Measurements from ENCODE around the gene AMOT.

AMOT gene

DNA sequence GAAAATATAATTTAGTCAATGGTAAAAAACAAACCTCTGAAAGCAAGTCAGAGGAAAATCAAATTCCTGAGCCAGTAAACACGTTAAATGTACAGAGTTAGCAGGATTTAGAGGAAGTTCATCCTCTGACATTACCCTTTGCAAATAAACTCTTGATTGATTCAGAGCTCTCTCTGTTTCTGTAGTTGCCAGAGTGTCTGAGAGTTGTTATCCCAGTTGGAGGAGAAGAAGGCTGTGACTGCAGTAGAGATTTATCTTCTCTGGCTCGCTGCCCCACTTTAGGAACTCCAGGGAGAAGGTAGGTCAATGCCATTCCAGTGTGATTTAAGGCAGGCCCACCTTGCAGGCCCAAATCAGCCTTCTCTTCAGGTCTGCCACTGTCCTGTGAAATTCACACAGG lies 6.2 kb upstream of the AMOT start:
- POLR2A ChIA-PET = no interaction called here
- peak overlapping the region; percentile 66; the same call in 1 of the 2 replicates for H3K27ac ChIP-seq (ENCODE audit: extremely low read depth, low read depth, low read length)
- CTCF ChIA-PET = interaction anchor here (0.6 kb wide), 1 partner anchor 110 kb away, joined by 3 read pairs; no protein-coding TSS in a partner anchor
- H3K9me3 ChIP-seq (ENCODE audit: control insufficient read depth, insufficient read depth, low read depth, low read length) = no peaks in the 10 kb centered on the region
- H3K4me3 ChIP-seq (ENCODE audit: low read depth, low read length) = no peak overlapping the region
- TF ChIP-seq ZNF514 (tag by site-specific recombination; IDR thresholded peaks at IDR 0.05) (no peak), ZSCAN16 (tag by site-specific recombination; IDR thresholded peaks at IDR 0.05) (no peak), ZSCAN23 (tag by site-specific recombination; IDR thresholded peaks at IDR 0.05) (no peak), ZFP69B (tag by site-specific recombination; IDR thresholded peaks at IDR 0.05) (no peak), ZNF510 (tag by site-specific recombination; IDR thresholded peaks at IDR 0.05; ENCODE audit: insufficient replicate concordance) (no peak), ZNF404 (tag by site-specific recombination; IDR thresholded peaks at IDR 0.05) (no peak), MYNN (tag by site-specific recombination; IDR thresholded peaks at IDR 0.05; ENCODE audit: borderline replicate concordance) (no peak), ZNF776 (tag by site-specific recombination; IDR thresholded peaks at IDR 0.05; ENCODE audit: borderline replicate concordance) (no peak), ZNF155 (tag by site-specific recombination; IDR thresholded peaks at IDR 0.05) (no peak), ZNF660 (tag by site-specific recombination; IDR thresholded peaks at IDR 0.05) (no peak), ZNF274 (IDR thresholded peaks at IDR 0.05; ENCODE audit: low read length) (no peak), ZNF274 (tag by site-specific recombination; IDR thresholded peaks at IDR 0.05; ENCODE audit: borderline replicate concordance) (no peak), ZBTB17 (tag by site-specific recombination; IDR thresholded peaks at IDR 0.05) (no peak), FEZF1 (tag by site-specific recombination; IDR thresholded peaks at IDR 0.05) (no peak), ZNF2 (tag by site-specific recombination; IDR thresholded peaks at IDR 0.05) (no peak), ZNF175 (tag by site-specific recombination; IDR thresholded peaks at IDR 0.05) (no peak), ZNF626 (tag by site-specific recombination; IDR thresholded peaks at IDR 0.05) (no peak)
- TF ChIP-seq, protein P1, sequence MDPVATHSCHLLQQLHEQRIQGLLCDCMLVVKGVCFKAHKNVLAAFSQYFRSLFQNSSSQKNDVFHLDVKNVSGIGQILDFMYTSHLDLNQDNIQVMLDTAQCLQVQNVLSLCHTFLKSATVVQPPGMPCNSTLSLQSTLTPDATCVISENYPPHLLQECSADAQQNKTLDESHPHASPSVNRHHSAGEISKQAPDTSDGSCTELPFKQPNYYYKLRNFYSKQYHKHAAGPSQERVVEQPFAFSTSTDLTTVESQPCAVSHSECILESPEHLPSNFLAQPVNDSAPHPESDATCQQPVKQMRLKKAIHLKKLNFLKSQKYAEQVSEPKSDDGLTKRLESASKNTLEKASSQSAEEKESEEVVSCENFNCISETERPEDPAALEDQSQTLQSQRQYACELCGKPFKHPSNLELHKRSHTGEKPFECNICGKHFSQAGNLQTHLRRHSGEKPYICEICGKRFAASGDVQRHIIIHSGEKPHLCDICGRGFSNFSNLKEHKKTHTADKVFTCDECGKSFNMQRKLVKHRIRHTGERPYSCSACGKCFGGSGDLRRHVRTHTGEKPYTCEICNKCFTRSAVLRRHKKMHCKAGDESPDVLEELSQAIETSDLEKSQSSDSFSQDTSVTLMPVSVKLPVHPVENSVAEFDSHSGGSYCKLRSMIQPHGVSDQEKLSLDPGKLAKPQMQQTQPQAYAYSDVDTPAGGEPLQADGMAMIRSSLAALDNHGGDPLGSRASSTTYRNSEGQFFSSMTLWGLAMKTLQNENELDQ (tag by site-specific recombination; IDR thresholded peaks at IDR 0.05; ENCODE audit: low read depth) = no peak
- no peaks in the 10 kb centered on the region for H3K36me3 ChIP-seq (ENCODE audit: control insufficient read depth in 2 of 2, insufficient read depth in 1 of 2, low read length in 2 of 2)
- peaks cover 25% of the 10 kb centered on the region for H3K4me1 ChIP-seq (ENCODE audit: control insufficient read depth, insufficient read depth, low read length)

DNA sequence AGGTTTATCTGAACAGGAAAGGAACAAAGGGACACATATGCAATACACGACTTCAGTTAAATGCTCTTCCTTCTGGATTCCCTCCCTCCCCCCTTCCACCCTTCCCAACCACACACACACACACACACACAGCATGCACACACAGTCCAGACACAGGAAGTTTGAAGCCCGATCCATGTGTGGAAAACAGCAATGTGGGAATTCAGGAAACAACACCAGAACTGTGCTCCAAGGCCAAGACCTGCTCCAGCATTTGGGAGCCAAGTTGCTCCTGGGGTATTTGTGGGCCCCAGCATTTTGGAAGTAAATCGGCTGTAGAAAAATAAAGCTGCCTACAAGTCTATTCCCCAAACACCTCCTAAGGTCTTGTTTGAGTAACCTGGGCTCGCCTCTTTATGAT lies 5.6 kb upstream of the AMOT start:
- ChIA-PET POLR2A (no interaction called here), CTCF (interaction anchor here (0.6 kb wide), 1 partner anchor 28 kb away, joined by 4 read pairs; no protein-coding TSS in a partner anchor)
- Histone ChIP-seq H3K4me3 (ENCODE audit: low read depth, low read length) (no peak overlapping the region), H3K27ac (ENCODE audit: extremely low read depth, low read depth, low read length) (peak overlapping the region; percentile 66), H3K36me3 (ENCODE audit: control insufficient read depth in 2 of 2, insufficient read depth in 1 of 2, low read length in 2 of 2) (no peaks in the 10 kb centered on the region), H3K9me3 (ENCODE audit: control insufficient read depth, insufficient read depth, low read depth, low read length) (no peaks in the 10 kb centered on the region), H3K4me1 (ENCODE audit: control insufficient read depth, insufficient read depth, low read length) (peaks cover 25% of the 10 kb centered on the region)
- TF ChIP-seq ZNF341 (tag by site-specific recombination; IDR thresholded peaks at IDR 0.05; ENCODE audit: low read depth) = peak; percentile 85
- no peak for TF ChIP-seq REST (tag by site-specific recombination; IDR thresholded peaks at IDR 0.05)
- no peak for TF ChIP-seq ZIC2 (tag by site-specific recombination; IDR thresholded peaks at IDR 0.05)
- TF ChIP-seq ZNF670 (tag by site-specific recombination; IDR thresholded peaks at IDR 0.05; ENCODE audit: low read depth) = no peak
- no peak for TF ChIP-seq ZNF48 (tag by site-specific recombination; IDR thresholded peaks at IDR 0.05)
- TF ChIP-seq ZNF514 (tag by site-specific recombination; IDR thresholded peaks at IDR 0.05) = no peak
- TF ChIP-seq ZNF112 (tag by site-specific recombination; IDR thresholded peaks at IDR 0.05) = no peak
- no peak for TF ChIP-seq ZNF544 (tag by site-specific recombination; IDR thresholded peaks at IDR 0.05)
- TF ChIP-seq, protein P2, sequence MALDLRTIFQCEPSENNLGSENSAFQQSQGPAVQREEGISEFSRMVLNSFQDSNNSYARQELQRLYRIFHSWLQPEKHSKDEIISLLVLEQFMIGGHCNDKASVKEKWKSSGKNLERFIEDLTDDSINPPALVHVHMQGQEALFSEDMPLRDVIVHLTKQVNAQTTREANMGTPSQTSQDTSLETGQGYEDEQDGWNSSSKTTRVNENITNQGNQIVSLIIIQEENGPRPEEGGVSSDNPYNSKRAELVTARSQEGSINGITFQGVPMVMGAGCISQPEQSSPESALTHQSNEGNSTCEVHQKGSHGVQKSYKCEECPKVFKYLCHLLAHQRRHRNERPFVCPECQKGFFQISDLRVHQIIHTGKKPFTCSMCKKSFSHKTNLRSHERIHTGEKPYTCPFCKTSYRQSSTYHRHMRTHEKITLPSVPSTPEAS (tag by site-specific recombination; IDR thresholded peaks at IDR 0.05) = peak; percentile 56
- TF ChIP-seq PRDM1 (tag by site-specific recombination; IDR thresholded peaks at IDR 0.05) = no peak
- TF ChIP-seq ZFP37 (tag by site-specific recombination; IDR thresholded peaks at IDR 0.05) = no peak
- TF ChIP-seq ZNF398 (tag by site-specific recombination; IDR thresholded peaks at IDR 0.05) = peak; percentile 46
- no peak for TF ChIP-seq ZNF510 (tag by site-specific recombination; IDR thresholded peaks at IDR 0.05; ENCODE audit: insufficient replicate concordance)
